HK-2 (cell line): ENCODE data around the gene HPS4.
"Not testable (repeated sequence)": the region's sequence is repeated elsewhere in the genome, so short reads cannot be mapped to it uniquely, and the experiment has no call there.

Source experiments
- DNase-seq: peaks from one replicate; pipeline ENCODE4 v3.0.0-alpha.2; 2018; ENCODE audit not compliant: unreplicated experiment

Gene HPS4

GRCh38 chr22:26442086-26442756 lies 41.4 kb downstream of the HPS4 start:
- no peak for DNase-seq

GRCh38 chr22:26439559-26439958 lies 44.0 kb downstream of the HPS4 start:
- DNase-seq: no peak

- DNase-seq: not testable (repeated sequence)
These were observed 44.8 kb downstream of the HPS4 start for GRCh38 chr22:26438776-26439175.

- no peak for DNase-seq
These were observed 45.7 kb downstream of the HPS4 start for GRCh38 chr22:26437694-26438392.

- no peak for DNase-seq
These were observed 46.6 kb downstream of the HPS4 start for GRCh38 chr22:26436903-26437515.

GRCh38 chr22:26435327-26436093 lies 48.1 kb downstream of the HPS4 start:
- DNase-seq: no peak

- no peak for DNase-seq
These were observed 49.8 kb downstream of the HPS4 start for GRCh38 chr22:26433805-26434204.

- no peak for DNase-seq
These were observed 50.8 kb downstream of the HPS4 start for GRCh38 chr22:26432619-26433311.

GRCh38 chr22:26431261-26431995 lies 52.2 kb downstream of the HPS4 start:
- DNase-seq: no peak

- DNase-seq: no peak
These were observed 53.0 kb downstream of the HPS4 start for GRCh38 chr22:26430600-26430999.

GRCh38 chr22:26429458-26430286 lies 53.9 kb downstream of the HPS4 start:
- no peak for DNase-seq

- DNase-seq: peak; percentile 63
These were observed 54.8 kb downstream of the HPS4 start, which contains the start of gene ASPHD2 for GRCh38 chr22:26428515-26429457. Gene ASPHD2 (plus strand): TSS chr22:26429260. CDS start chr22:26433616, 4,356 bp downstream.

- no peak for DNase-seq
These were observed 56.7 kb downstream of the HPS4 start for GRCh38 chr22:26426924-26427323.

- no peak for DNase-seq
These were observed 65.0 kb downstream of the HPS4 start for GRCh38 chr22:26418620-26419019.

- DNase-seq: no peak
These were observed 66.2 kb downstream of the HPS4 start for GRCh38 chr22:26417406-26417805.

GRCh38 chr22:26416670-26417276 lies 66.8 kb downstream of the HPS4 start:
- DNase-seq: peak; percentile 62

GRCh38 chr22:26416256-26416655 lies 67.3 kb downstream of the HPS4 start:
- DNase-seq: no peak

- no peak for DNase-seq
These were observed 69.2 kb downstream of the HPS4 start for GRCh38 chr22:26414347-26414746.
